ENCODE data around the gene RPS23.
"Not testable (repeated sequence)": the region's sequence is repeated elsewhere in the genome, so short reads cannot be mapped to it uniquely, and the experiment has no call there.

Gene RPS23

GRCh38 chr5:82287625-82288024 lies 9.5 kb upstream of the RPS23 start:
- DNase-seq: no peak

GRCh38 chr5:82285206-82285605 lies 7.1 kb upstream of the RPS23 start:
- no peak for DNase-seq

DNA sequence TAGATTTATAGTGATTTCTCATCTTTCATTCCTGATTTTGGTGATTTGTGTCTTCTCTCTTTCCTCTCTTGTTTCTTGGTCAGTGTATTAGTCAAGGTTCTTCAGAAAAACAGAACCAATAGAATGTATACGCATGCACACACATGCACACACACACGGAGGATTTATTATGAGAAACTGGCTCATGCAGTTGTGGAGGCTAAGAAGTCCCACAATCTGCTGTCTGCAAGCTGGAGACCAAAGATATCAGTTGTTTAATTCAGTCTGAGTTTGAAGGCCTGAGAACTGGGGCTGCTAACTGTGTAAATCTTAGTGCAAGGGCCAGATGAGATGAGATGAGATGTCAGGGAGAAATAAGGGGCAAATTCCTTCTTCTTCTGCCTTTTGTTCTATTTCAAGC lies 5.7 kb upstream of the RPS23 start:
- no peak for DNase-seq

DNA sequence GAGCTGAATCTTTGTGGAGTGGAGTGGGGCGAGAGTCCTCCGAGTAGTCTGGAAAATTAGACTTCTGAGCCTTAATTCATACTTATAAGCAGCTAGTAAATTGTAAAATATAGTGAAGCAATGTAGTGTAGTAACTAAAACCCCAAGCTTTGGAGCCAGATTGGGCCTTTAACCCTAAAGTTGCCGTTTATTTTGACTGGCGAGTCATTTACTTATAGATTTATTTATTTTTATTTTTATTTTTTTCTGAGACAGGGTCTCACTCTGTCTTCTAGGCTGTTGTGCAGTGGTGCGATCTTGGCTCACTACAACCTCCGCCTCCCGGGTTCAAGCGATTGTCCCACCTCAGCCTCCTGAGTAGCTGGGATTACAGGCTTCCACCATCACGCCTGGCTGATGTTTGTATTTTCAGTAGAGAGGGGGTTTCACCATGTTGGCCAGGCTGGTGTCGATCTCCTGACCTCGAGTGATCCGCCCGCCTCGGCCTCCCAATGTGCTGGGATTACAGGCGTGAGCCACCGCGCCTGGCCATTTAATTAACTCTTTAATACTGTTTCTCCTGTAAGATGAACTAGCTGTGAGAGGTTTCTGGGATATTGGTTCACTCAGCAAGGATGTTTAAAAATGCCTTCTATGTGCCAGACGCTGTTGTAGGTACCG lies 687 bp upstream of the RPS23 start:
- DNase-seq: no peak

DNA sequence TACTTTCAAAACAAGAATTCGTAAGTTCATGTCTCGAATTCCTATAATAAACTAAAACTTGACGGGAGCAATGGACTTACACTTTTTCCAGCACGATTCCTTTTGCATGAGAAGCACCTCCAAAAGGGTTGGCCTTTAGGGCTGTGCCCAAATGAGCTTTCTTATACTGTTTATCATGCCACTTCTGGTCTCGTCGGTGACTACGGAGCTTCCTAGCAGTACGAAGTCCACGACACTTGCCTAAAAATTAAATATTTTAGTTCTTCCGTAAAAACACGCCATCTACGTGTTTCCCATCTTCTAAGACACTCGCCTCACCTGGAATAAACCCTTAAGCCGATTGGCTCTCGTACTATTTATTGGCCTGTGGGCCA lies 554 bp downstream of the RPS23 start:
- DNase-seq: peak in 1 of 2 donors; percentile 2

- no peak for DNase-seq
These were observed 1.1 kb downstream of the RPS23 start for GRCh38 chr5:82276800-82277612.

GRCh38 chr5:82275216-82275664 lies 2.9 kb downstream of the RPS23 start:
- DNase-seq: no peak

- no peak for DNase-seq
These were observed 3.6 kb downstream of the RPS23 start for GRCh38 chr5:82274343-82275211.

DNA sequence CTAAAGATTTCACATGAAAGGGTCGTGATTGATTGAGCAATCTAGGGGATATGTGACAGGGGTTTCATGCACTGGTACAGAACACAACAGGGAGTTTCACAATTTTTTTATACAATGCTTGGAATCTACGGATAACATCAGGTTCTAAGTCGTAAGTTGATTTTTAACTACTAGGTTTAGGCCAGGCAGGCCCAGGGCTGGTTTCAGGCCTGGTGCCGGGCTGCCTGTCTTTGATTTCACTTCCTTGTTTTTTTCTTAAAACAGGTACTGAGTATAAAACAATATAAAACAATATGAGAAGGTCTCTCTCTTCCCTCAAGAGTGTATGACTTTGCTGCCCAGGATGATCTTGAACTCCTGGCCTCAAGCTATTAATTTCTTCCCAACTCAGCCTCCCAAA lies 4.7 kb downstream of the RPS23 start:
- DNase-seq: not testable (repeated sequence)

- not testable (repeated sequence) for DNase-seq
These were observed 5.4 kb downstream of the RPS23 start for GRCh38 chr5:82272571-82273356.

DNA sequence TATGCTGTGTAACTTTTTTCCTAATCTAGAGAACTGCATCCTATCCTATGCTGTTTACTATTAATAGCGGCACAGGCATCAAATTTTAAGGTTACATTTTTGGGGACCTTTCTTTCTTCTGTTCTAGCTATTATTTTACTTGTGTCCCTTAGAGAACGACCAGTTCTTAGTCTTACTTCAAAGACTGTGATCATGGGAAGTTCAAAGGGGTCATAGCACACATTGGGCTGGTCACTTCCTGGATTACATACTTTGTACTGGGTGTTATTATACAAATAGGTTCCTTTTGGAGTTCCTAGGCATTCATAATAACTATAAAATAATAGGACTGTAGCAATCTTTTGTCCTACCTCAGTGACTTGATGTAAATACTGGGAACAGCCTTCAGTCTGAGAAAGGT lies 8.8 kb downstream of the RPS23 start:
- not testable (repeated sequence) for DNase-seq

DNA sequence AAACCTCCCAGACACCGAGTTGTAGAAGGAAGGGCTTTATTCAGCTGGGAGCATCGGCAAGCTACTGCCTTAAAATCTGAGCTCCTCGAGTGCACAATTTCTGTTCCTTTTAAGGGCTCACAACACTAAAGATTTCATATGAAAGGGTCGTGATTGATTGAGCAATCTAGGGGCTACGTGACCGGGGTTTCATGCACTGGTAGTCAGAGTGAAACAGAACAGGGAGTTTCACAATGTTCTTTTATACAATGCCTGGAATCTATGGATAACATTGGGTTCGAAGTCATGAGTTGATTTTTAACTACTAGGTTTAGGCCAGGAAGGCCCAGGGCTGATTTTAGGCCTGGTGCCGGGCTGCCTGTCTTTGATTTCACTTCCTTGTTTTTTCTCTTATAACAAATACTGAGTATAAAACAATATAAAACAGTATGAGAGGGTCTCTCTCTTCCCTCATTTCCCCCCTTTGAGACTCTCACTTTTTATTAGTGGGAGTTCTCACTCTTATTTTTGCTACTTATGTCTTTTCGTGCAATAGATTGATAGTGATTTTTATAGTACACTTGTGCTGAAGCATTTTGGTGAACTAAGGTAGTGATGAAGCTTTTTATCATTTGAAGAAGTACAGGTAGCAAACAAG lies 10.7 kb downstream of the RPS23 start:
- DNase-seq: not testable (repeated sequence)

- no peak for DNase-seq
These were observed 13.1 kb downstream of the RPS23 start for GRCh38 chr5:82265047-82265446.

DNA sequence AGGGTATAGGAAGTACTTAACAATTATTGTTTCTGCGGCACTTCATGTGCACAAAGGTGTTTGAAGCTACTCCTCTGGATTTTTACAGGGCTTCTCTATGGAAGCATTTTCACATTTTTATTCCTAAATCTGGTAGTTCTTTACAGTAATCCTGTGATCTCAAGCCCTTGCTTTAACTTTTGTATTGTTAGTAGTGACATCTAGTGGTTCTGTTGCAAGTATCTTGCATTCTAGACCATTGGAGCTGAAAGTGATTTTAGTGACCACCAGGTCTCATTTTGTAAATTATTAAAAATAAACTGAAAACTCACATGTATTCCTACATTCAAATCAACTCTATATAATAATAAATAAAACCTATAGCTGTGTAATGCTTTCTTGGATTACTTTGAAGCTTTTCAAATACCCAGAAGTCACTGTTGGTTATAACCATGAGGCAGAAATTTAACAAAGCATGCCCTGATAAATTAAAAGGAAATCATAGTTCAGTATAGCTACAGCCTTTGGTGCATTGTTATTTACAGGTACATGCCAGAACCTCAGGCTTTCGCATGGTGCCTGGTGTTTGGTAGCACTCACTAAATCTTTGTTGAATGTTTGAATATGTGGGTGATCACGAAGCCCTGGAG lies 18.9 kb downstream of the RPS23 start:
- no peak for DNase-seq

- DNase-seq: no peak
These were observed 20.4 kb downstream of the RPS23 start for GRCh38 chr5:82257729-82258128.

- DNase-seq: no peak
These were observed 20.9 kb downstream of the RPS23 start for GRCh38 chr5:82257247-82257646.

DNA sequence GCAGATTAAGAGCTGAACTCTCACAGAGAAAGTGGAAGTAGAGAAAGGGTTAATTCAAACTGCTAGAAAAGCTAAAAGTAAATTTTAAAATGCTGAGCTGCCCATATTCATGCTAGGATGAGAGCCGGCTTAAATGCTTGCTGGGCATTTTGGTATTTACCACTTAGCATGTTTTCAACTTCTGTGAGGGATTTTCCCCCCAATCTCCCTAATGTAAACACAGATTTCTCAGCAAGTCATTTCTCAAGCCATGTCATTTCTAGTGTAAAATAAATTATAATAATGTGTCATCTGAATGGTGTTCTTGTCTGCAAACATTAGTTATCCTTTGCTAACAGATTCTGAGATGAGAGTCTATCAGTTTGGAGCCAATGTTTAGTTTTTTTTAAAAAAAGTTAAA lies 22.3 kb downstream of the RPS23 start:
- no peak for DNase-seq

DNA sequence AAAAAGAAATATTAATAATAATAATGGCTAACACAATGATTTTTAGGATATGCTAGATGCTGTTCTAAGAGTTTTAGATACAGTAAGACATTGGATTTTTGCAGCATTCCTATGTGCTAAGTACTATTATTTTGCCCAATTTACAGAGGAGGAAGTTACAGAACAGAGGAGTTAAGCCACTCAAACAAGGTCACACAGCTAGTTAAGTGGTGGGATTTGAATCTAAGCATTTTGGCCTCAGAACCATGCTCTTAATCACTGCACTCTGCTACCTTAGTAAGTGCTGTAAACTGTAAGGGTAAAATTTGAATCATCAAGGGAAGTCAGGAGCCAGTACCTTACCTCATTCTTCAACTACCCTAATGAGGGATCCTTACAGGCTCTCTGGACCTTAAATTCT lies 25.4 kb downstream of the RPS23 start:
- DNase-seq: no peak

- DNase-seq: no peak
These were observed 31.1 kb downstream of the RPS23 start for GRCh38 chr5:82246960-82247574.

GRCh38 chr5:82244854-82245635 lies 33.1 kb downstream of the RPS23 start:
- DNase-seq: no peak

Measured in inflammatory macrophage treated with lipopolysaccharide for 1 hour (primary cell).